ENCODE measurements around the gene PHF5A.

DNA sequence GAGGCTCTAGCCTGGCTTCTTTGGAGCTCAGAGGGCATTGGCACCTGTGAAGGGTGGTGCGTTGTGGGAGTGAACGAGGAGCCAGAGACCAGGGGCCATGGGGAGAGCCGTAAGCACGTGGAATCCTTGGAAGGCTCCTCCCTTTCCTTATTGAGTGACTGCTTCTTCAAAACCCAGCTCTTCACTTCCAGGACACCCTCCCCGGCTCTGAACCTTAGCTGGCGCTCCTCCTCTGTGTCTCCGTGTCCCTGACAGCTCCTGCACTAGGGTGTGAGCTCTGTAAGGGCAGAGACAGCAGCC is 49.5 kb upstream of the PHF5A start:
- TF ChIP-seq MAFK (IDR thresholded peaks at IDR 0.05; ENCODE audit: partially characterized antibody) = no peak
- TF ChIP-seq, protein P1, sequence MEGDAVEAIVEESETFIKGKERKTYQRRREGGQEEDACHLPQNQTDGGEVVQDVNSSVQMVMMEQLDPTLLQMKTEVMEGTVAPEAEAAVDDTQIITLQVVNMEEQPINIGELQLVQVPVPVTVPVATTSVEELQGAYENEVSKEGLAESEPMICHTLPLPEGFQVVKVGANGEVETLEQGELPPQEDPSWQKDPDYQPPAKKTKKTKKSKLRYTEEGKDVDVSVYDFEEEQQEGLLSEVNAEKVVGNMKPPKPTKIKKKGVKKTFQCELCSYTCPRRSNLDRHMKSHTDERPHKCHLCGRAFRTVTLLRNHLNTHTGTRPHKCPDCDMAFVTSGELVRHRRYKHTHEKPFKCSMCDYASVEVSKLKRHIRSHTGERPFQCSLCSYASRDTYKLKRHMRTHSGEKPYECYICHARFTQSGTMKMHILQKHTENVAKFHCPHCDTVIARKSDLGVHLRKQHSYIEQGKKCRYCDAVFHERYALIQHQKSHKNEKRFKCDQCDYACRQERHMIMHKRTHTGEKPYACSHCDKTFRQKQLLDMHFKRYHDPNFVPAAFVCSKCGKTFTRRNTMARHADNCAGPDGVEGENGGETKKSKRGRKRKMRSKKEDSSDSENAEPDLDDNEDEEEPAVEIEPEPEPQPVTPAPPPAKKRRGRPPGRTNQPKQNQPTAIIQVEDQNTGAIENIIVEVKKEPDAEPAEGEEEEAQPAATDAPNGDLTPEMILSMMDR (IDR thresholded peaks at IDR 0.05) = no peak; the same call in 2 of the 3 replicates
- TF ChIP-seq, protein P2, sequence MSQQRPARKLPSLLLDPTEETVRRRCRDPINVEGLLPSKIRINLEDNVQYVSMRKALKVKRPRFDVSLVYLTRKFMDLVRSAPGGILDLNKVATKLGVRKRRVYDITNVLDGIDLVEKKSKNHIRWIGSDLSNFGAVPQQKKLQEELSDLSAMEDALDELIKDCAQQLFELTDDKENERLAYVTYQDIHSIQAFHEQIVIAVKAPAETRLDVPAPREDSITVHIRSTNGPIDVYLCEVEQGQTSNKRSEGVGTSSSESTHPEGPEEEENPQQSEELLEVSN (IDR thresholded peaks at IDR 0.05; ENCODE audit: borderline replicate concordance, low read depth) = no peak
- TF ChIP-seq JUN (IDR thresholded peaks at IDR 0.05) = no peak
- no peak for TF ChIP-seq MAZ (IDR thresholded peaks at IDR 0.05; ENCODE audit: borderline replicate concordance, low read depth, low read length)
- TF ChIP-seq KDM1A (IDR thresholded peaks at IDR 0.05; ENCODE audit: low read depth) = no peak

Measured in A549 (cell line).